SK-N-SH (cell line): ENCODE data around the gene CD81. TPM values are rescaled to one million over a fixed set of nuclear protein-coding genes. Genes with fewer than 3 reads are reported as not detected.
A peak's percentile ranks its signal among the peaks of the same experiment; 100 is the strongest.

ENCODE experiments used
- CTCF ChIA-PET: fragments of 300-600, 350-600 bp; formaldehyde crosslinking; extraction: SDS; loops from one replicate; lab custom pipeline; 2021; lab: Yijun Ruan, JAX
- POLR2A ChIA-PET: fragments of 350-600 bp; sonication (Branson Sonifier 250); formaldehyde crosslinking; extraction: SDS; loops from one replicate; lab custom pipeline; 2020; ENCODE audit warnings: antibody characterized with exemption, inconsistent platforms; lab: Yijun Ruan, JAX
- DNase-seq: peaks from one replicate; pipeline ENCODE4 v3.0.0; 2012
- H2AFZ ChIP-seq: fragments of 200-600 bp; sonication (generic); 2 replicates; pipeline ENCODE4 v1.8.1; 2016; ENCODE audit warnings: antibody characterized with exemption, mild to moderate bottlenecking, low read depth
- H3F3A ChIP-seq: fragments of 200-600 bp; sonication (generic); replicated peaks from 2 replicates; pipeline ENCODE3; 2016; ENCODE audit warnings: antibody characterized with exemption, mild to moderate bottlenecking; ENCODE audit not compliant: insufficient read depth
- H3K27ac ChIP-seq, 2 experiments: fragments of 200-500 bp in 1 of 2; fragments of 200-600 bp in 1 of 2; sonication (Bioruptor generic) in 1 of 2; sonication (generic), shearing (Covaris generic) in 1 of 2; 2 replicates each; pipeline versions ENCODE4 v1.5.1 to v1.6.1; 2014 to 2016; ENCODE audit warnings: low read depth in 2 of 2, inconsistent platforms in 1 of 2, low read length in 1 of 2, mild to moderate bottlenecking in 1 of 2, mixed read lengths in 1 of 2
- H3K27me3 ChIP-seq: fragments of 200-600 bp; sonication (generic), shearing (Covaris generic); 2 replicates; pipeline ENCODE4 v1.6.1; 2016; ENCODE audit warnings: mixed run types; ENCODE audit not compliant: insufficient read depth
- H3K36me3 ChIP-seq, 2 experiments: fragments of 200-500 bp in 1 of 2; fragments of 200-600 bp in 1 of 2; sonication (Bioruptor generic) in 1 of 2; sonication (generic) in 1 of 2; replicated peaks in 1 of 2; 2 replicates each; pipeline versions ENCODE3 to v1.5.1; 2014 to 2016; ENCODE audit warnings: low read length in 1 of 2, mild to moderate bottlenecking in 1 of 2; ENCODE audit not compliant: insufficient read depth in 2 of 2, control insufficient read depth in 1 of 2
- H3K4me1 ChIP-seq, 2 experiments: fragments of 200-500 bp in 1 of 2; fragments of 200-600 bp in 1 of 2; sonication (Bioruptor generic) in 1 of 2; sonication (generic), shearing (Covaris generic) in 1 of 2; 2 replicates each; pipeline versions ENCODE4 v1.5.1 to v1.6.1; 2014 to 2016; ENCODE audit warnings: low read depth in 1 of 2, low read length in 1 of 2, mixed run types in 1 of 2; ENCODE audit not compliant: insufficient read depth in 2 of 2, control insufficient read depth in 1 of 2
- H3K4me2 ChIP-seq: fragments of 200-600 bp; sonication (generic), shearing (Covaris generic); 2 replicates; pipeline ENCODE4 v1.6.1; 2017; ENCODE audit warnings: mixed run types
- H3K4me3 ChIP-seq, 2 experiments: fragments of 200-500 bp in 1 of 2; fragments of 200-600 bp in 1 of 2; sonication (Bioruptor generic) in 1 of 2; sonication (generic), shearing (Covaris generic) in 1 of 2; 2 replicates each; pipeline versions ENCODE4 v1.5.1 to v1.8.1; 2014 to 2016; ENCODE audit warnings: low read depth in 2 of 2, inconsistent platforms in 1 of 2, low read length in 1 of 2, mild to moderate bottlenecking in 1 of 2, mixed read lengths in 1 of 2, moderate library complexity in 1 of 2
- H3K79me2 ChIP-seq: fragments of 200-600 bp; sonication (generic); 2 replicates; pipeline ENCODE4 v1.8.1; 2017; ENCODE audit warnings: mild to moderate bottlenecking; ENCODE audit not compliant: insufficient read depth
- H3K9ac ChIP-seq: fragments of 200-600 bp; sonication (generic); 2 replicates; pipeline ENCODE4 v1.6.1; 2017; ENCODE audit warnings: mixed run types
- H3K9me2 ChIP-seq: fragments of 200-600 bp; sonication (generic); 2 replicates; pipeline ENCODE4 v1.6.1; 2017; ENCODE audit warnings: mixed run types
- H3K9me3 ChIP-seq: fragments of 200-600 bp; sonication (generic); 2 replicates; pipeline ENCODE4 v1.6.1; 2017; ENCODE audit warnings: mixed run types, mild to moderate bottlenecking, moderate library complexity
- H4K20me1 ChIP-seq: fragments of 200-600 bp; sonication (generic); 2 replicates; pipeline ENCODE4 v1.6.1; 2017; ENCODE audit warnings: mild to moderate bottlenecking, mixed run types; ENCODE audit not compliant: insufficient read depth
- FOXJ3 ChIP-seq: sonication (generic); formaldehyde crosslinking; IDR thresholded peaks from 2 replicates; pipeline ENCODE4 v1.5.1; 2020; ENCODE audit warnings: mild to moderate bottlenecking, missing genetic modification reagents
- FOXM1 ChIP-seq: IDR thresholded peaks from 2 replicates; pipeline ENCODE4 v1.4.0; 2012; ENCODE audit warnings: low read depth, mild to moderate bottlenecking
- GABPA ChIP-seq: IDR thresholded peaks from 2 replicates; pipeline ENCODE4 v1.4.0; 2012; ENCODE audit warnings: low read depth, mild to moderate bottlenecking
- MEF2A ChIP-seq: IDR thresholded peaks from 2 replicates; pipeline ENCODE4 v1.4.0; 2012; ENCODE audit warnings: low read depth, borderline replicate concordance
- NFIC ChIP-seq: IDR thresholded peaks from 2 replicates; pipeline ENCODE4 v1.4.0; 2012; ENCODE audit warnings: borderline replicate concordance
- NRF1 ChIP-seq: IDR thresholded peaks from 2 replicates; pipeline ENCODE4 v1.6.1; 2012; ENCODE audit warnings: low read depth, mild to moderate bottlenecking, low read length
- RXRA ChIP-seq: IDR thresholded peaks from 2 replicates; pipeline ENCODE4 v1.4.0; 2012; ENCODE audit warnings: low read depth, mild to moderate bottlenecking, borderline replicate concordance
- SIN3A ChIP-seq: IDR thresholded peaks from 2 replicates; pipeline ENCODE4 v1.6.1; 2012; ENCODE audit warnings: low read depth, mild to moderate bottlenecking, low read length, moderate library complexity, borderline replicate concordance
- WGBS: methylation state at CpG from one replicate; pipeline ENCODE4 v1.1.6; 2017; ENCODE audit warnings: low lambda C conversion rate; 5-methylcytosine and 5-hydroxymethylcytosine counted together
- polyA plus RNA-seq, 3 experiments: library from polyadenylated mRNA; depleted of rRNA; stranded (reverse); fragments of >200 nt; gene quantifications; 2 replicates each; pipeline ENCODE4 v1.2.3, GENCODE V29; 2012
- TF ChIP-seq, protein P1 (sequence below): IDR thresholded peaks from 2 replicates; pipeline ENCODE4 v1.4.0; 2012; ENCODE audit warnings: low read depth
- TF ChIP-seq, protein P2 (sequence below): fragments of 150-350 bp; IDR thresholded peaks from 2 replicates; pipeline ENCODE4 v1.6.1; 2017; ENCODE audit warnings: antibody characterized with exemption, low read length, low read depth, borderline replicate concordance

Gene CD81
- polyA plus RNA-seq, 1 of the 3 experiments (the other 2 are of a cell fraction) = 517 TPM

DNA sequence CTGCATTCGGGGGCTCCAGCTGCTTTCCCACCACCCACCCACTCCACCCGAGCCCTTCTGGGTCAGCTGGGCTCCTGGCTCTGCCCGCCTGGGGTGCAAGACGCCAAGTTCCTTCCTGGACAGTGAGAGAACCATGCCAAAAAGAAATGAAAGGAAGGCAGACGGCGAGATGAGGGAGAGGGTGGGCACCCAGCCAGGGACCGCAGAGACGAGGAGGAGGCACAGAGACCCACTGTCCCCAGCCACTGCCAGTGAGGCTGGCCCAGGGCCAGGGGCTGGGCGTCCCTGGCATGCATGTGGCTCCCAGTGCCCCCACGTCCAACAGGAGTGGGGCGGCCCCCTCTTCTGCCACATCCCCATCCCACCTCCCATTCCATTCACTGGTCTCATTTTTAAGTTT is 10.8 kb upstream of the CD81 start:
- CTCF ChIA-PET = interaction anchor here (1.2 to 1.4 kb wide), 3 partner anchors 13 to 61 kb away, joined by 3 to 5 read pairs (median 3); no protein-coding TSS in a partner anchor
- no peak for TF ChIP-seq GABPA
- TF ChIP-seq NFIC = peak; percentile 64
- H3K27ac ChIP-seq = no peak overlapping the region
- H3K27me3 ChIP-seq = no peaks in the 10 kb centered on the region
- peaks cover 0 to 6% of the 10 kb centered on the region in 2 experiments; a peak in 1 of 4 replicates for H3K4me1 ChIP-seq
- no peaks in the 10 kb centered on the region for H3K9me2 ChIP-seq
- H3K4me3 ChIP-seq = no peak overlapping the region
- H3K79me2 ChIP-seq = no peaks in the 10 kb centered on the region
- H3K4me2 ChIP-seq = no peak overlapping the region
- H4K20me1 ChIP-seq = no peaks in the 10 kb centered on the region
- no peak for DNase-seq
- no peaks in the 10 kb centered on the region for H3K9me3 ChIP-seq
- H3K36me3 ChIP-seq = no peaks in the 10 kb centered on the region
- POLR2A ChIA-PET = interaction anchor here (1.1 to 1.4 kb wide), 2 partner anchors 11 to 12 kb away, joined by 3 to 6 read pairs; partner anchors contain the start of gene CD81
- 26% methylated on average over 8 of the region's 11 CpGs for WGBS
- H3K9ac ChIP-seq = no peak overlapping the region
- no peaks in the 10 kb centered on the region for H3F3A ChIP-seq
- no peak overlapping the region for H2AFZ ChIP-seq

DNA sequence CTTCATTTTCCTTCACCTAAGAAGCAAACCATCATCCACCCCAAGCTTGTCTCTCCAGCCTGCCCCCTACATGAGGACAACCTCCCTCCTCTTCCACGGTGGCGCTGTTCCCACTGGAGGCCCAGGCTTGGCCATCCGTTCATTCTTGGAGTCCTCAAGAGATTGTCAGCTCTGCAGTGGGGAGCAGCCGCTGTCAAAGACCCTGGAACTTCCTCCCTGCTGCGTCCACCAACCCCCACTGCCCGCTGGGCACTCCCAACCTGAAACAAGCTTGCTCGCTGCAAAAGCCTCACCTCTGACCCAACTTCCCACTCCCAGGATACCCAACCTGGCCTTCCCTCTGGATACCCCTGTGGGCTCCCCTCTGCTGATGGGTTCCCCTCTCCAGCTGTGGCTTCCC is 10.4 kb upstream of the CD81 start:
- CTCF ChIA-PET = interaction anchor here (0.8 to 1.4 kb wide), 4 partner anchors 12 to 62 kb away, joined by 3 to 5 read pairs (median 3); no protein-coding TSS in a partner anchor
- DNase-seq = no peak

More for the DNA sequence above, 10.4 kb upstream of the CD81 start:
- no peak overlapping the region for H3K9ac ChIP-seq
- no peaks in the 10 kb centered on the region for H3K27me3 ChIP-seq
- H4K20me1 ChIP-seq = no peaks in the 10 kb centered on the region
- TF ChIP-seq RXRA (no peak), SIN3A (no peak), MEF2A (no peak), NRF1 (no peak), FOXJ3 (CRISPR knock-in tag) (no peak), FOXM1 (no peak)
- TF ChIP-seq, protein P1, sequence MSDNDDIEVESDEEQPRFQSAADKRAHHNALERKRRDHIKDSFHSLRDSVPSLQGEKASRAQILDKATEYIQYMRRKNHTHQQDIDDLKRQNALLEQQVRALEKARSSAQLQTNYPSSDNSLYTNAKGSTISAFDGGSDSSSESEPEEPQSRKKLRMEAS = no peak
- TF ChIP-seq, protein P2, sequence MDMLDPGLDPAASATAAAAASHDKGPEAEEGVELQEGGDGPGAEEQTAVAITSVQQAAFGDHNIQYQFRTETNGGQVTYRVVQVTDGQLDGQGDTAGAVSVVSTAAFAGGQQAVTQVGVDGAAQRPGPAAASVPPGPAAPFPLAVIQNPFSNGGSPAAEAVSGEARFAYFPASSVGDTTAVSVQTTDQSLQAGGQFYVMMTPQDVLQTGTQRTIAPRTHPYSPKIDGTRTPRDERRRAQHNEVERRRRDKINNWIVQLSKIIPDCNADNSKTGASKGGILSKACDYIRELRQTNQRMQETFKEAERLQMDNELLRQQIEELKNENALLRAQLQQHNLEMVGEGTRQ = no peak
- no peak overlapping the region for H2AFZ ChIP-seq
- WGBS = 73% methylated on average over 4 of the region's 7 CpGs
- H3K9me2 ChIP-seq = no peaks in the 10 kb centered on the region
- H3K79me2 ChIP-seq = no peaks in the 10 kb centered on the region
- H3K4me2 ChIP-seq = no peak overlapping the region
- H3K9me3 ChIP-seq = no peaks in the 10 kb centered on the region
- H3K4me3 ChIP-seq = no peak overlapping the region
- POLR2A ChIA-PET = interaction anchor here (1.1 to 1.4 kb wide), 2 partner anchors 10 to 11 kb away, joined by 3 to 6 read pairs; partner anchors contain the start of gene CD81
- H3K36me3 ChIP-seq = no peaks in the 10 kb centered on the region
- H3K4me1 ChIP-seq = peaks cover 0 to 6% of the 10 kb centered on the region in 2 experiments; a peak in 1 of 4 replicates
- no peaks in the 10 kb centered on the region for H3F3A ChIP-seq
- H3K27ac ChIP-seq = no peak overlapping the region
